Left lung (tissue), 10 donors: ENCODE measurements around the gene PRMT3. TPM values are rescaled to one million over a fixed set of nuclear protein-coding genes. Genes with fewer than 3 reads are reported as not detected.

ENCODE experiments used
- ATAC-seq: fragments of 200-7000 bp; cut with Tn5 transposase; one replicate; pipeline ENCODE4 v1.9.1; 2020; ENCODE audit warnings: moderate library complexity
- DNase-seq, 4 donors: peaks; one replicate each; pipeline ENCODE4 v3.0.0-alpha.2; 2013 to 2020
- H3K27ac ChIP-seq, 2 donors: fragments of 200-600 bp; sonication (generic) in 1 of 2; one replicate each; pipeline versions ENCODE4 v1.5.0 to v1.8.0; 2020 to 2021
- H3K27me3 ChIP-seq, 2 donors: fragments of 200-600 bp; sonication (generic) in 1 of 2; one replicate each; pipeline versions ENCODE4 v1.5.0 to v1.8.0; 2020 to 2021
- H3K36me3 ChIP-seq, 2 donors: fragments of 200-600 bp; sonication (generic) in 1 of 2; one replicate each; pipeline versions ENCODE4 v1.5.0 to v1.8.0; 2020 to 2021
- H3K4me1 ChIP-seq, 2 donors: fragments of 200-600 bp; one replicate each; pipeline ENCODE4 v1.8.0; 2021
- H3K4me3 ChIP-seq, 2 donors: fragments of 200-600 bp; sonication (generic) in 1 of 2; one replicate each; pipeline versions ENCODE4 v1.5.0 to v1.8.0; 2020 to 2021; ENCODE audit warnings: mild to moderate bottlenecking in 1 of 2
- H3K9me3 ChIP-seq, 2 donors: fragments of 200-600 bp; sonication (generic) in 1 of 2; one replicate each; pipeline versions ENCODE4 v1.5.0 to v1.8.0; 2020 to 2021
- CTCF ChIP-seq, 2 donors: fragments of 200-600 bp; sonication (generic) in 1 of 2; IDR thresholded peaks; one replicate each; pipeline versions ENCODE4 v1.5.0 to v1.8.0; 2021; ENCODE audit warnings: antibody characterized with exemption in 2 of 2
- intact Hi-C, 2 donors: fragments of 100-400 bp; cut with DNase I; formaldehyde crosslinking; loops; one replicate each; pipeline versions ENCODE4 v1.11.2 to v1.14.2; 2022
- polyA plus RNA-seq, 6 donors: library from polyadenylated mRNA; unstranded; fragments of 120-200 nt; gene quantifications; one replicate each; pipeline ENCODE4 v1.2.1, GENCODE V29; 2013; ENCODE audit not compliant: insufficient read length in 6 of 6
- total RNA-seq, 2 donors: library from RNA; stranded (reverse); fragmentation: NEBNext Ultra II Directional; extraction: Animal tissue kit (Norgen Biotek cat#: 25700); gene quantifications; one replicate each; pipeline ENCODE4 v1.2.1, GENCODE V29; 2021
- donor health status: DM: no; HTN: yes; CAD: no.
- donor health status: DM: no; HTN: no; CAD: no.

The PRMT3 gene
- total and polyA plus RNA-seq, 8 donors = 8.0 to 17.3 (median 15.3) TPM

- TF ChIP-seq CTCF (IDR thresholded peaks at IDR 0.05) = no peak
- ATAC-seq = no peak
- H3K27me3 ChIP-seq = no peaks in the 10 kb centered on the region
These were observed 12.0 kb downstream of the PRMT3 start for GRCh38 chr11:20399498-20399897.

GRCh38 chr11:20403059-20403458 lies 15.5 kb downstream of the PRMT3 start:
- Histone ChIP-seq H3K27ac (no peak overlapping the region), H3K27me3 (no peaks in the 10 kb centered on the region), H3K9me3 (no peaks in the 10 kb centered on the region), H3K36me3 (peaks cover 0 to 64% of the 10 kb centered on the region in 2 donors), H3K4me3 (no peak overlapping the region), H3K4me1 (no peaks in the 10 kb centered on the region)
- intact Hi-C loops = no loop called here
- DNase-seq (no peak), ATAC-seq (no peak)
- no peak for TF ChIP-seq CTCF (IDR thresholded peaks at IDR 0.05)

More at GRCh38 chr11:20399498-20399897, 12.0 kb downstream of the PRMT3 start:
- no peaks in the 10 kb centered on the region for H3K4me1 ChIP-seq
- intact Hi-C loops = no loop called here
- no peaks in the 10 kb centered on the region for H3K9me3 ChIP-seq
- DNase-seq = no peak
- H3K36me3 ChIP-seq = peaks cover 0 to 59% of the 10 kb centered on the region in 2 donors
- no peak overlapping the region for H3K27ac ChIP-seq
- H3K4me3 ChIP-seq = no peak overlapping the region

GRCh38 chr11:20406484-20406883 lies 19.0 kb downstream of the PRMT3 start:
- Histone ChIP-seq H3K36me3 (peaks cover 0 to 69% of the 10 kb centered on the region in 2 donors), H3K27ac (no peak overlapping the region), H3K4me1 (no peaks in the 10 kb centered on the region), H3K9me3 (no peaks in the 10 kb centered on the region), H3K4me3 (no peak overlapping the region), H3K27me3 (no peaks in the 10 kb centered on the region)
- no peak for TF ChIP-seq CTCF (IDR thresholded peaks at IDR 0.05)
- intact Hi-C loops = no loop called here
- DNase-seq (no peak), ATAC-seq (no peak)

GRCh38 chr11:20407344-20407743 lies 19.8 kb downstream of the PRMT3 start:
- Histone ChIP-seq H3K36me3 (peaks cover 0 to 62% of the 10 kb centered on the region in 2 donors), H3K4me3 (no peak overlapping the region), H3K27me3 (no peaks in the 10 kb centered on the region), H3K9me3 (no peaks in the 10 kb centered on the region), H3K4me1 (no peaks in the 10 kb centered on the region), H3K27ac (no peak overlapping the region)
- TF ChIP-seq CTCF (IDR thresholded peaks at IDR 0.05) = no peak
- ATAC-seq (no peak), DNase-seq (no peak)
- intact Hi-C loops = no loop called here

GRCh38 chr11:20415432-20415831 lies 27.9 kb downstream of the PRMT3 start:
- no peaks in the 10 kb centered on the region for H3K9me3 ChIP-seq
- no peaks in the 10 kb centered on the region for H3K4me1 ChIP-seq
- no peaks in the 10 kb centered on the region for H3K27me3 ChIP-seq
- intact Hi-C loops = no loop called here
- no peak overlapping the region for H3K27ac ChIP-seq
- TF ChIP-seq CTCF (IDR thresholded peaks at IDR 0.05) = no peak
- H3K4me3 ChIP-seq = no peak overlapping the region
- ATAC-seq = no peak
- peaks cover 0 to 45% of the 10 kb centered on the region in 2 donors for H3K36me3 ChIP-seq
- no peak for DNase-seq
